ENCODE measurements around the gene B3GAT1. TPM values are rescaled to one million over a fixed set of nuclear protein-coding genes. Genes with fewer than 3 reads are reported as not detected.

The B3GAT1 gene
- total and polyA plus RNA-seq, 2 donors (not counting 1 experiment from before 2014, with no cell fraction given), result under 0.01 TPM; not detected in 1

- H3K4me1 ChIP-seq (ENCODE audit: control insufficient read depth, extremely low read depth, insufficient read depth, low read length), result no peaks in the 10 kb centered on the region
- no peak overlapping the region for H2AFZ ChIP-seq (ENCODE audit: low read length)
- no peaks in the 10 kb centered on the region for H3K9me3 ChIP-seq (ENCODE audit: control insufficient read depth, insufficient read depth, low read depth, low read length)
- H3K27ac ChIP-seq (ENCODE audit: insufficient read depth, low read length), result no peak overlapping the region
- no peak overlapping the region for H3K4me3 ChIP-seq (replicated peaks in 1 of 4; ENCODE audit: control extremely low read depth in 1 of 4, insufficient read depth in 1 of 4, low read depth in 3 of 4, low read length in 4 of 4)
- H3K27me3 ChIP-seq (ENCODE audit: control insufficient read depth, insufficient read depth, low read length), result no peaks in the 10 kb centered on the region
- no peak for DNase-seq (ENCODE audit: low read depth in 2 of 2)
- H4K20me1 ChIP-seq (ENCODE audit: control insufficient read depth, extremely low read depth, insufficient read depth, low read length), result no peaks in the 10 kb centered on the region
- H3K4me2 ChIP-seq (ENCODE audit: extremely low read depth, insufficient read depth, low read length), result no peak overlapping the region
- no peaks in the 10 kb centered on the region for H3K36me3 ChIP-seq (ENCODE audit: control insufficient read depth, insufficient read depth, low read length)
- H3K79me2 ChIP-seq (ENCODE audit: control insufficient read depth, insufficient read depth, low read length), result no peaks in the 10 kb centered on the region
- no peak for TF ChIP-seq EZH2 (IDR thresholded peaks at IDR 0.05; ENCODE audit: low read length, missing control alignments)
- no peak for TF ChIP-seq CTCF (conservative IDR thresholded peaks at IDR 0.05 in 1 of 2, IDR thresholded peaks at IDR 0.05 in 1 of 2; ENCODE audit: low read depth in 1 of 2, low read length in 2 of 2)
- no peak overlapping the region for H3K9ac ChIP-seq (ENCODE audit: insufficient read depth, low read length)
These were observed 24.5 kb downstream of the B3GAT1 start for GRCh38 chr11:134387501-134387900.

- H3K9ac ChIP-seq (ENCODE audit: insufficient read depth, low read length), result no peak overlapping the region
- no peaks in the 10 kb centered on the region for H3K36me3 ChIP-seq (ENCODE audit: control insufficient read depth, insufficient read depth, low read length)
- no peaks in the 10 kb centered on the region for H4K20me1 ChIP-seq (ENCODE audit: control insufficient read depth, extremely low read depth, insufficient read depth, low read length)
- no peak overlapping the region for H3K27ac ChIP-seq (ENCODE audit: insufficient read depth, low read length)
- H3K27me3 ChIP-seq (ENCODE audit: control insufficient read depth, insufficient read depth, low read length), result no peaks in the 10 kb centered on the region
- H3K9me3 ChIP-seq (ENCODE audit: control insufficient read depth, insufficient read depth, low read depth, low read length), result no peaks in the 10 kb centered on the region
- DNase-seq (ENCODE audit: low read depth in 2 of 2), result no peak
- no peak for TF ChIP-seq CTCF (conservative IDR thresholded peaks at IDR 0.05 in 1 of 2, IDR thresholded peaks at IDR 0.05 in 1 of 2; ENCODE audit: low read depth in 1 of 2, low read length in 2 of 2)
- no peak for TF ChIP-seq EZH2 (IDR thresholded peaks at IDR 0.05; ENCODE audit: low read length, missing control alignments)
- no peaks in the 10 kb centered on the region for H3K4me1 ChIP-seq (ENCODE audit: control insufficient read depth, extremely low read depth, insufficient read depth, low read length)
- H3K4me2 ChIP-seq (ENCODE audit: extremely low read depth, insufficient read depth, low read length), result no peak overlapping the region
- H2AFZ ChIP-seq (ENCODE audit: low read length), result no peak overlapping the region
- no peak overlapping the region for H3K4me3 ChIP-seq (replicated peaks in 1 of 4; ENCODE audit: control extremely low read depth in 1 of 4, insufficient read depth in 1 of 4, low read depth in 3 of 4, low read length in 4 of 4)
- H3K79me2 ChIP-seq (ENCODE audit: control insufficient read depth, insufficient read depth, low read length), result no peaks in the 10 kb centered on the region
These were observed 25.1 kb downstream of the B3GAT1 start for GRCh38 chr11:134386945-134387344.

GRCh38 chr11:134385774-134386565, 26.1 kb downstream of the B3GAT1 start:
- no peaks in the 10 kb centered on the region for H3K79me2 ChIP-seq (ENCODE audit: control insufficient read depth, insufficient read depth, low read length)
- H4K20me1 ChIP-seq (ENCODE audit: control insufficient read depth, extremely low read depth, insufficient read depth, low read length), result no peaks in the 10 kb centered on the region
- H3K4me2 ChIP-seq (ENCODE audit: extremely low read depth, insufficient read depth, low read length), result no peak overlapping the region
- H3K36me3 ChIP-seq (ENCODE audit: control insufficient read depth, insufficient read depth, low read length), result no peaks in the 10 kb centered on the region
- no peaks in the 10 kb centered on the region for H3K4me1 ChIP-seq (ENCODE audit: control insufficient read depth, extremely low read depth, insufficient read depth, low read length)
- no peak overlapping the region for H3K27ac ChIP-seq (ENCODE audit: insufficient read depth, low read length)
- no peak for DNase-seq (ENCODE audit: low read depth in 2 of 2)
- no peak overlapping the region for H3K4me3 ChIP-seq (replicated peaks in 1 of 4; ENCODE audit: control extremely low read depth in 1 of 4, insufficient read depth in 1 of 4, low read depth in 3 of 4, low read length in 4 of 4)
- TF ChIP-seq EZH2 (IDR thresholded peaks at IDR 0.05; ENCODE audit: low read length, missing control alignments) (no peak), CTCF (conservative IDR thresholded peaks at IDR 0.05 in 1 of 2, IDR thresholded peaks at IDR 0.05 in 1 of 2; ENCODE audit: low read depth in 1 of 2, low read length in 2 of 2) (no peak)
- no peaks in the 10 kb centered on the region for H3K9me3 ChIP-seq (ENCODE audit: control insufficient read depth, insufficient read depth, low read depth, low read length)
- H3K27me3 ChIP-seq (ENCODE audit: control insufficient read depth, insufficient read depth, low read length), result no peaks in the 10 kb centered on the region
- H3K9ac ChIP-seq (ENCODE audit: insufficient read depth, low read length), result no peak overlapping the region
- H2AFZ ChIP-seq (ENCODE audit: low read length), result no peak overlapping the region

Data from fibroblast of lung (primary cell).